ENCODE results near the gene COIL. TPM values are rescaled to one million over a fixed set of nuclear protein-coding genes. Genes with fewer than 3 reads are reported as not detected.

The COIL gene
- total RNA-seq, 2 experiments from 2014 or later, result 19.4 to 20.3 TPM

DNA sequence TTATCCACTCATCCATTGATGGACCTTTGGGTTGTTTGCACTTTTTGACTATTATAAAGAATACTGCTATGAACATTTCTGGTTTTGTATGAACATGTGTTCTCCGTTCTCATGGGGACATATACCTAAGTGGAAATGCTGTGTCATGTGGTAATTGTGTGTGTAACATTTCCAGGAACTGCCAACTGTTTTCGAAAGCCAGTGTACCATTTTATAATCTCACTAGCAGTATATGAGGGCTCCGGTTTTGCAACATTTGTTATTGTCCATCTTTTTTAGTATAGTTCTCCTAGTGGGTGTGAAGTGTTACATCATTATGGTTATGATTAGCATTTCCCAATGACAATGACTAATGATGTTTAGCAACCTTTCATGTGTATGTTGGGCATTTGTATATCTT lies 41.9 kb downstream of the COIL start:
- Histone ChIP-seq H3K4me3 (ENCODE audit: low read length) (no peak overlapping the region), H3K27ac (ENCODE audit: low read depth in 1 of 2, low read length in 2 of 2) (no peak overlapping the region), H3K27me3 (ENCODE audit: control insufficient read depth in 1 of 2, insufficient read depth in 2 of 2, low read length in 2 of 2) (no peaks in the 10 kb centered on the region), H3K36me3 (ENCODE audit: insufficient read depth, low read length) (no peaks in the 10 kb centered on the region), H3K9me3 (ENCODE audit: control insufficient read depth in 1 of 2, insufficient read depth in 1 of 2, low read length in 2 of 2) (no peaks in the 10 kb centered on the region), H3K4me1 (ENCODE audit: insufficient read depth, low read length) (peaks cover 13% of the 10 kb centered on the region)
- Mint-ChIP-seq H3K27ac (no peak overlapping the region), H3K36me3 (ENCODE audit: low read depth) (peaks cover 6% of the 10 kb centered on the region), H3K27me3 (no peaks in the 10 kb centered on the region), H3K9me3 (peaks cover 4% of the 10 kb centered on the region), H3K4me3 (no peak overlapping the region), H3K4me1 (ENCODE audit: low read depth) (peaks cover 8% of the 10 kb centered on the region)
- ChIA-PET POLR2A (interaction anchor here (1.0 kb wide), 1 partner anchor 86 kb away, joined by 3 read pairs; the partner anchor contains the start of genes C17orf67 and DGKE), CTCF (no interaction called here)
- ATAC-seq (ENCODE audit: poor library complexity), result no peak
- intact Hi-C loops (cut with DNase I, micrococcal nuclease), result no loop called here
- peak in 2 of 14 experiments; percentile 52 to 59 for DNase-seq
- TF ChIP-seq CTCF (IDR thresholded peaks at IDR 0.05), result no peak

DNA sequence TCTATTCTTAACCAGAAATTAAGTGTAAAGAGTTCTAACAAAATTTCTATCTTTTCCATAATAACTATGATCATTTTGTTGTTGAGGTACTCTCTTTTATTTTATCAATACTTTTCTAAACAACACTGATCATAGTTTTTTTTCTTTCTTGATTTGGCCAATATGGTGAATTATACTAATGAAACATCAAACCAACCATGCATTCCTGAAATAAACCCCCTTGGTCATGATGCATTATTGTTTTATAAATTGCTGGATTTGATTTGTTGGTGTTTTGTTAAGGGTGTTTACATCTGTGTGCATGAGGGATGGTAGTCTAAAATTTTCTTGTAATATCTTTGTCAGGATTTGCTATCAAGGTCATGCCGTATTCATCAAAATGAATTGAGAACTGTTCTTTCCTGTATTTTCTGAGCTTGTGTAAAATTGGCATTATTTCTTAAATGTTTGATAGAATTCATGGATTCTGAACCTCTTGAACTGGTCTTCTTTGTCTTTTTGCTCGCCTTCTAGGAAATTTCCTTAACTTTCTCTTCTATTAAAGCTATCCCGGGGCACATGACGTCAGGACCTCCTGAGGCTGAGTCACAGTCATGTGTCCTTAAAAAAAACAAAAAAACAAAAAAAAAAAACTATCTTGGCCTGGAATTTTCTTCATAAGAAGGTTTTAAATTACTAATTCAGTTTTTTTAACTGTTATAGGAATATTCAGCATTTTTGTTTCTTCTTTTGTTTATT lies 43.1 kb downstream of the COIL start:
- Mint-ChIP-seq H3K9me3 (peaks cover 4% of the 10 kb centered on the region), H3K27ac (no peak overlapping the region), H3K27me3 (no peaks in the 10 kb centered on the region), H3K36me3 (ENCODE audit: low read depth) (peaks cover 10% of the 10 kb centered on the region), H3K4me3 (peak overlapping the region; percentile 14), H3K4me1 (ENCODE audit: low read depth) (peaks cover 8% of the 10 kb centered on the region)
- DNase-seq, result no peak
- intact Hi-C loops (cut with DNase I, micrococcal nuclease), result no loop called here
- no peaks in the 10 kb centered on the region for H3K36me3 ChIP-seq (ENCODE audit: insufficient read depth, low read length)
- no peak overlapping the region for H3K4me3 ChIP-seq (ENCODE audit: low read length)
- H3K27me3 ChIP-seq (ENCODE audit: control insufficient read depth in 1 of 2, insufficient read depth in 2 of 2, low read length in 2 of 2), result no peaks in the 10 kb centered on the region
- POLR2A ChIA-PET, result no interaction called here
- H3K27ac ChIP-seq (ENCODE audit: low read depth in 1 of 2, low read length in 2 of 2), result no peak overlapping the region
- H3K4me1 ChIP-seq (ENCODE audit: insufficient read depth, low read length), result peaks cover 19% of the 10 kb centered on the region
- CTCF ChIA-PET, result interaction anchor here (0.6 kb wide), 1 partner anchor 14 kb away, joined by 3 read pairs; no protein-coding TSS in a partner anchor
- no peaks in the 10 kb centered on the region for H3K9me3 ChIP-seq (ENCODE audit: control insufficient read depth in 1 of 2, insufficient read depth in 1 of 2, low read length in 2 of 2)
- TF ChIP-seq CTCF (IDR thresholded peaks at IDR 0.05), result no peak
- no peak for ATAC-seq (ENCODE audit: poor library complexity)

- CTCF ChIA-PET, result interaction anchor here (1.0 kb wide), 1 partner anchor 79 kb away, joined by 3 read pairs; no protein-coding TSS in a partner anchor
- H3K9me3 ChIP-seq (ENCODE audit: control insufficient read depth in 1 of 2, insufficient read depth in 1 of 2, low read length in 2 of 2), result no peaks in the 10 kb centered on the region
- Mint-ChIP-seq H3K27ac (peak overlapping the region; percentile 85), H3K27me3 (no peaks in the 10 kb centered on the region), H3K36me3 (ENCODE audit: low read depth) (peaks cover 22% of the 10 kb centered on the region), H3K4me3 (peak overlapping the region; percentile 90), H3K9me3 (peaks cover 4% of the 10 kb centered on the region), H3K4me1 (ENCODE audit: low read depth) (peaks cover 34% of the 10 kb centered on the region)
- peaks cover 4% of the 10 kb centered on the region for H3K36me3 ChIP-seq (ENCODE audit: insufficient read depth, low read length)
- no peak for TF ChIP-seq CTCF (IDR thresholded peaks at IDR 0.05)
- H3K27me3 ChIP-seq (ENCODE audit: control insufficient read depth in 1 of 2, insufficient read depth in 2 of 2, low read length in 2 of 2), result no peaks in the 10 kb centered on the region
- intact Hi-C loops (cut with DNase I, micrococcal nuclease), result loop anchor here in 1 of 2 experiments (5.0 kb wide), 1 partner anchor 48 kb away; the partner anchor contains the start of gene COIL
- peak overlapping the region; percentile 89 for H3K4me3 ChIP-seq (ENCODE audit: low read length)
- DNase-seq (no peak), ATAC-seq (ENCODE audit: poor library complexity) (no peak)
- POLR2A ChIA-PET, result interaction anchor here (0.7 to 2.7 kb wide), 18 partner anchors 9 to 1573 kb away, joined by 3 to 42 read pairs (median 5); partner anchors contain the start of genes AKAP1, C17orf67, COIL and DGKE
- peaks cover 48% of the 10 kb centered on the region for H3K4me1 ChIP-seq (ENCODE audit: insufficient read depth, low read length)
- H3K27ac ChIP-seq (ENCODE audit: low read depth in 1 of 2, low read length in 2 of 2), result peak overlapping the region in 1 of 2 donors; percentile 63
Measured at GRCh38 chr17:56914581-56915273, 46.1 kb downstream of the COIL start.

Data from CD4-positive, alpha-beta T cell (primary cell).